Neural progenitor cell (in vitro differentiated cells): ENCODE data around the gene RAD51B. TPM values are rescaled to one million over a fixed set of nuclear protein-coding genes. Genes with fewer than 3 reads are reported as not detected.

Experiments used
- DNase-seq: peaks from one replicate; pipeline ENCODE4 v3.0.0-alpha.2; 2016; ENCODE audit warnings: low spot score
- H2AFZ ChIP-seq: fragments of 200-600 bp; sonication (generic); replicated peaks from 2 replicates; pipeline ENCODE4 v1.6.1; 2016; ENCODE audit warnings: antibody characterized with exemption
- H3F3A ChIP-seq: fragments of 200-600 bp; sonication (generic); 2 replicates; pipeline ENCODE4 v1.6.1; 2016; ENCODE audit warnings: antibody characterized with exemption, low read depth
- H3K27ac ChIP-seq: fragments of 200-600 bp; sonication (generic); 2 replicates; pipeline ENCODE4 v1.5.1; 2016; ENCODE audit warnings: mild to moderate bottlenecking
- H3K27me3 ChIP-seq: fragments of 200-600 bp; sonication (generic); 2 replicates; pipeline ENCODE4 v1.6.1; 2016; ENCODE audit warnings: mild to moderate bottlenecking, moderate library complexity
- H3K36me3 ChIP-seq: fragments of 200-600 bp; sonication (generic); 2 replicates; pipeline ENCODE4 v1.5.1; 2016
- H3K4me1 ChIP-seq: fragments of 200-600 bp; sonication (generic); 2 replicates; pipeline ENCODE4 v1.6.1; 2016; ENCODE audit warnings: mixed run types
- H3K4me2 ChIP-seq: fragments of 200-600 bp; sonication (generic); 2 replicates; pipeline ENCODE4 v1.6.1; 2016
- H3K4me3 ChIP-seq: fragments of 200-600 bp; sonication (generic); 2 replicates; pipeline ENCODE4 v1.5.1; 2016
- H3K79me2 ChIP-seq: fragments of 200-600 bp; sonication (generic); 2 replicates; pipeline ENCODE4 v1.6.1; 2016; ENCODE audit warnings: low read depth
- H3K9ac ChIP-seq: fragments of 200-600 bp; sonication (generic); 2 replicates; pipeline ENCODE4 v1.6.1; 2016
- H3K9me3 ChIP-seq: fragments of 200-600 bp; sonication (generic); 2 replicates; pipeline ENCODE4 v1.5.1; 2016; ENCODE audit warnings: low read depth
- H4K20me1 ChIP-seq: fragments of 200-600 bp; sonication (generic); 2 replicates; pipeline ENCODE4 v1.6.1; 2016; ENCODE audit warnings: low read depth
- H3K27ac Mint-ChIP-seq: 3 replicates; pipeline ENCODE4 v1.8.0; 2021; ENCODE audit warnings: mixed read lengths
- H3K27me3 Mint-ChIP-seq: 2 replicates; pipeline ENCODE4 v1.8.0; 2022; ENCODE audit warnings: low read depth, mild to moderate bottlenecking, inconsistent platforms, moderate library complexity, mixed read lengths; ENCODE audit not compliant: insufficient read depth
- H3K36me3 Mint-ChIP-seq: 3 replicates; pipeline ENCODE4 v1.8.0; 2021; ENCODE audit warnings: mixed read lengths
- H3K4me1 Mint-ChIP-seq: 3 replicates; pipeline ENCODE4 v1.8.0; 2021; ENCODE audit warnings: mixed read lengths
- H3K4me3 Mint-ChIP-seq: 3 replicates; pipeline ENCODE4 v1.8.0; 2021; ENCODE audit warnings: mild to moderate bottlenecking, moderate library complexity, mixed read lengths
- H3K9me3 Mint-ChIP-seq: 3 replicates; pipeline ENCODE4 v1.8.0; 2020; ENCODE audit warnings: mixed read lengths
- CTCF ChIP-seq: fragments of 200-600 bp; sonication (generic); IDR thresholded peaks from 2 replicates; pipeline ENCODE4 v1.5.1; 2017; ENCODE audit warnings: antibody characterized with exemption, mild to moderate bottlenecking
- EZH2 ChIP-seq: fragments of 200-600 bp; sonication (generic); IDR thresholded peaks from 2 replicates; pipeline ENCODE4 v1.6.1; 2017; ENCODE audit warnings: antibody characterized with exemption, mild to moderate bottlenecking, moderate library complexity
- EZH2phosphoT487 ChIP-seq: fragments of 200-600 bp; sonication (generic); IDR thresholded peaks from 2 replicates; pipeline ENCODE4 v1.6.1; 2017; ENCODE audit warnings: antibody characterized with exemption
- total RNA-seq: library from RNA; depleted of rRNA; stranded (reverse); fragments of >200 nt; gene quantifications from 2 replicates; pipeline ENCODE4 v1.2.3, GENCODE V29; 2015; ENCODE audit warnings: low replicate concordance

The RAD51B gene
- total RNA-seq, 1 donor from 2014 or later, result 50.5 TPM

- no peak overlapping the region for H3K4me3 ChIP-seq
- DNase-seq, result no peak
- peaks cover 27% of the 10 kb centered on the region for H3K4me1 ChIP-seq
- H3K9ac ChIP-seq, result no peak overlapping the region
- no peaks in the 10 kb centered on the region for H3K79me2 ChIP-seq
- H4K20me1 ChIP-seq, result no peaks in the 10 kb centered on the region
- Mint-ChIP-seq H3K27ac (peak overlapping the region; percentile 74), H3K4me3 (no peak overlapping the region), H3K9me3 (peaks cover 9% of the 10 kb centered on the region), H3K4me1 (peaks cover 52% of the 10 kb centered on the region), H3K27me3 (peaks cover 17% of the 10 kb centered on the region), H3K36me3 (no peaks in the 10 kb centered on the region)
- no peak overlapping the region for H3K4me2 ChIP-seq
- no peaks in the 10 kb centered on the region for H3K27me3 ChIP-seq
- TF ChIP-seq EZH2, result no peak
- TF ChIP-seq CTCF, result no peak
- no peak for TF ChIP-seq EZH2phosphoT487
- no peak overlapping the region for H2AFZ ChIP-seq
- H3K9me3 ChIP-seq, result no peaks in the 10 kb centered on the region
- no peaks in the 10 kb centered on the region for H3K36me3 ChIP-seq
- H3F3A ChIP-seq, result peaks cover 12% of the 10 kb centered on the region
- no peak overlapping the region for H3K27ac ChIP-seq
These were observed 812.7 kb downstream of the RAD51B start for GRCh38 chr14:68632054-68632895.

- Histone ChIP-seq H3F3A (peaks cover 12% of the 10 kb centered on the region), H3K27ac (no peak overlapping the region)
- no peaks in the 10 kb centered on the region for H3K36me3 Mint-ChIP-seq
These were observed 813.8 kb downstream of the RAD51B start for GRCh38 chr14:68633131-68633991.

GRCh38 chr14:68634332-68634731 is 814.8 kb downstream of the RAD51B start:
- H3K27ac ChIP-seq, result no peak overlapping the region
- H3K36me3 Mint-ChIP-seq, result no peaks in the 10 kb centered on the region
- H4K20me1 ChIP-seq, result no peaks in the 10 kb centered on the region
- H3K27ac Mint-ChIP-seq, result peak overlapping the region; percentile 44
- peaks cover 10% of the 10 kb centered on the region for H3K27me3 Mint-ChIP-seq
- no peaks in the 10 kb centered on the region for H3K27me3 ChIP-seq
- no peak overlapping the region for H3K4me3 ChIP-seq
- H3K4me1 Mint-ChIP-seq, result peaks cover 34% of the 10 kb centered on the region
- no peak for DNase-seq
- TF ChIP-seq EZH2phosphoT487 (no peak), EZH2 (no peak), CTCF (no peak)
- H3K36me3 ChIP-seq, result no peaks in the 10 kb centered on the region
- no peak overlapping the region for H2AFZ ChIP-seq
- H3K79me2 ChIP-seq, result no peaks in the 10 kb centered on the region
- peaks cover 2% of the 10 kb centered on the region for H3K9me3 Mint-ChIP-seq
- H3F3A ChIP-seq, result peaks cover 6% of the 10 kb centered on the region
- H3K4me1 ChIP-seq, result peaks cover 27% of the 10 kb centered on the region
- no peak overlapping the region for H3K4me2 ChIP-seq
- H3K4me3 Mint-ChIP-seq, result no peak overlapping the region
- H3K9me3 ChIP-seq, result no peaks in the 10 kb centered on the region
- no peak overlapping the region for H3K9ac ChIP-seq

More at GRCh38 chr14:68633131-68633991, 813.8 kb downstream of the RAD51B start:
- Histone ChIP-seq H4K20me1 (no peaks in the 10 kb centered on the region), H3K9ac (no peak overlapping the region), H3K27me3 (no peaks in the 10 kb centered on the region), H3K36me3 (no peaks in the 10 kb centered on the region), H3K4me2 (no peak overlapping the region), H3K4me3 (no peak overlapping the region), H3K9me3 (no peaks in the 10 kb centered on the region), H3K79me2 (no peaks in the 10 kb centered on the region), H3K4me1 (peaks cover 30% of the 10 kb centered on the region), H2AFZ (no peak overlapping the region)
- peaks cover 12% of the 10 kb centered on the region for H3K27me3 Mint-ChIP-seq
- no peak for DNase-seq
- peaks cover 43% of the 10 kb centered on the region for H3K4me1 Mint-ChIP-seq
- peaks cover 2% of the 10 kb centered on the region for H3K9me3 Mint-ChIP-seq
- no peak for TF ChIP-seq EZH2phosphoT487
- TF ChIP-seq EZH2, result no peak
- no peak for TF ChIP-seq CTCF
- H3K27ac Mint-ChIP-seq, result peak overlapping the region; percentile 78
- H3K4me3 Mint-ChIP-seq, result no peak overlapping the region
